IPS DF 6.9 (cell line): ENCODE measurements around the gene SRR.

Source experiments
- DNase-seq: peaks from one replicate; pipeline ENCODE4 v3.0.0-alpha.2; 2013; ENCODE audit warnings: low read depth, low spot score
- H3K27ac ChIP-seq: one replicate; pipeline ENCODE4 v1.5.1; 2013; ENCODE audit warnings: low read length, control low read depth
- H3K27me3 ChIP-seq: 2 replicates; pipeline ENCODE4 v1.6.1; 2013; ENCODE audit warnings: mild to moderate bottlenecking, low read length; ENCODE audit not compliant: control insufficient read depth, insufficient read depth
- H3K36me3 ChIP-seq: 2 replicates; pipeline ENCODE4 v1.6.1; 2013; ENCODE audit warnings: low read length; ENCODE audit not compliant: control insufficient read depth, insufficient read depth
- H3K4me1 ChIP-seq: 2 replicates; pipeline ENCODE4 v1.6.1; 2013; ENCODE audit warnings: low read length; ENCODE audit not compliant: control insufficient read depth, insufficient read depth
- H3K4me3 ChIP-seq: 2 replicates; pipeline ENCODE4 v1.5.1; 2013; ENCODE audit warnings: mild to moderate bottlenecking, low read length
- H3K9me3 ChIP-seq: 2 replicates; pipeline ENCODE4 v1.6.1; 2013; ENCODE audit warnings: low read length, inconsistent platforms; ENCODE audit not compliant: control insufficient read depth, insufficient read depth
- WGBS: extraction: QIAGEN DNeasy Blood & Tissue Kit; methylation state at CpG from one replicate; pipeline ENCODE4 v1.1.7; 2013; ENCODE audit warnings: mixed read lengths, missing lambda C conversion rate; ENCODE audit not compliant: insufficient read length, insufficient coverage; 5-methylcytosine and 5-hydroxymethylcytosine counted together

SRR gene

DNA sequence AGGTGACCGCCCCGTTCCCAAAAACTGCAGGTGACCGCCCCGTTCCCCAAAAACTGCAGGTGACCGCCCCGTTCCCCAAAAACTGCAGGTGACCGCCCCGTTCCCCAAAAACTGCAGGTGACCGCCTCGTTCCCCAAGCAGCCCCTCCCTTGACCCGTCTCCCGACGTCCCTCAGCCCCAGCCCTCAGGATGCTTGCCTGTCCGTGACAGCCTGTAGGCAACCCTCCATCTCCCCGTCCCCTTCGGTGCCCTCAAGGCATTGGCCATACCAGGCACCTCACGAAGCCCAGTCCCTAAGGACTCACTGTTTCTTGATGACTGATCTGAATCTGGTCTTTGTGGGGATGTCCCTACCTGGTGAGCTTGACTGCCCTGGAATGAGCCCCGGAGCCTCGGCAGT lies 58.7 kb downstream of the SRR start:
- WGBS = no CpG with 5 or more reads among the region's 19 CpGs
- DNase-seq = no peak
- Histone ChIP-seq H3K36me3 (peaks cover 6% of the 10 kb centered on the region; the same call in 1 of the 2 replicates), H3K9me3 (no peaks in the 10 kb centered on the region), H3K27ac (no peak overlapping the region), H3K4me3 (no peak overlapping the region), H3K27me3 (no peaks in the 10 kb centered on the region; the same call in 1 of the 2 replicates), H3K4me1 (peaks cover 3% of the 10 kb centered on the region)

DNA sequence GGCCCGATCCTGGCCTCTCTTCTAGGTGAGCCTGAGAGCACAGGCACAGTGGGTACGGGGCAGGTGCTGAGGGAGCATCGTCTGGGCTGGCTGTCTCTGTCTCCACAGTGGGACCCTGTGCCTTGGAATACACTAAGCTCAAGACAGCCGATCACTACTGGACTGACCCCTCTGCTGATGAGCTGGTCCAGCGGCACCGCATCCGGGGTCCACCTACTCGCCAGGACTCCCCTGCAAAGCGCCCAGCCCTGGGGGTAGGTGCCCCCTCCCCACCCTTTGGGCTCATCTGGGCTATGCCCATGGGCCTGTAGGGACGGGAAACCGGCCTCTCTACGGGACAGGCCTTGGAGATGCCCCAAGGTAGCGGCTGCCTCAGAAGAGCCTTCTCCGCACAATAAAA lies 59.1 kb downstream of the SRR start:
- Histone ChIP-seq H3K36me3 (peaks cover 6% of the 10 kb centered on the region; the same call in 1 of the 2 replicates), H3K4me1 (peaks cover 3% of the 10 kb centered on the region), H3K27me3 (no peaks in the 10 kb centered on the region; the same call in 1 of the 2 replicates), H3K4me3 (no peak overlapping the region), H3K27ac (no peak overlapping the region), H3K9me3 (no peaks in the 10 kb centered on the region)
- DNase-seq = no peak
- WGBS = no CpG with 5 or more reads among the region's 14 CpGs

DNA sequence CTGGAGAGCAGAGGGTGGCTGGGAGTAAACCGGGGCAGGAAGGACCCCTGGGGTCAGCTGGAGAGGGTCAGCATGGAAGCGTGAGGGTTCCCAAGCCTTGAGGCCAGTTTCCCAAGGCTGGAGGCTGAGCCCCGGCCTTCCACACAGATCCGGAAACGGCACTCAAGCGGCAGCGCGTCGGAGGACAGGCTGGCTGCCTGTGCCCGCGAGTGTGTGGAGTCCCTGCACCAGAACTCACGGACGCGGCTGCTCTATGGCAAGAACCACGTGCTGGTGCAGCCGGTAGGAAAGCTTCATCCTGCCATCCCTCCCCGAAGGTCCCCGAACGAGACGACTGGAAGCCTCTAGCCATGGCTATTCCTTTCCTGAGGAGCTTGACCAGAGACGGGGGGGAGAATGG lies 59.6 kb downstream of the SRR start:
- no CpG with 5 or more reads among the region's 21 CpGs for WGBS
- Histone ChIP-seq H3K36me3 (peaks cover 6% of the 10 kb centered on the region; the same call in 1 of the 2 replicates), H3K4me3 (no peak overlapping the region), H3K9me3 (no peaks in the 10 kb centered on the region), H3K27ac (no peak overlapping the region), H3K27me3 (no peaks in the 10 kb centered on the region; the same call in 1 of the 2 replicates), H3K4me1 (peaks cover 3% of the 10 kb centered on the region)
- no peak for DNase-seq

DNA sequence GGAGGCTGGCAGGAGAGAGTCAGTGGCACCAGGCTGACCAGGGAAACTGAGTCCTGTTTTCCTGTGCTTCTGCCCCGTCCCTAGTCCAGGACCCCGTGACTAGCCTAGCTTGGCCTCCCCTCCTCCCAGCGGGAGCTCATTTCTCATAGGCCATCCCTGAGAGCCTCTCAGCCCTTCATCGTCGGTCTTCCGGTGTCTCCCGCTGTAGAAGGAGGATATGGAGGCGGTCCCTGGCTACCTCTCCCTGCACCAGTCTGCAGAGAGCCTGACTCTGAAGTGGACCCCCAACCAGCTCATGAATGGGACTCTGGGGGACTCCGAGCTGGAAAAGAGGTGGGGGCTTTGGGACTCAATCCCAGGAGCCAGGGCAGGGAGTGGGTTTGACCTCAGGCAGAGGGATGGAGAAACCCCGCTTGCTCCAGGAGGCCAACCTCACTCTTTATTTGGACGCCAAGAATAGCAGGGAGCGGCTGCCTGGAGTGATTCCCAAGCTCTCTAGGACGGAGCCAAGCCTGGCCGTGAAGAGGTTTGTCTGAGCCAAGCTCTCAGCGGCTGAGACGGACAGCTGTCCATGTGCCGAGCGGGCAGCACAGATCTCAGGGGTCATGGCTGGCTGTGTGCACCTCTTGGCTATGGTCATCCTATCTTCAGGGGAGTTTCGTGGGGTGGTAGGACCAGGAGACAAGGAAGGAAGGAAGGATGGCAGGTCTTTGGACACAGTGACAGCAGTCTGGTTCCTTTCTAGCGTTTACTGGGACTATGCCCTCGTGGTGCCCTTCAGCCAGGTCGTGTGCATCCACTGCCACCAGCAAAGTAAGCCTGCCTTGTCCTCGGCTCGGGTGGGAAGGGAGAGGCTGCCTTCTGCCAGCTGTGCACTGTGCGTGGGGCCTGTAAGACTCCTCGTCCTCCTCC lies 60.4 kb downstream of the SRR start:
- WGBS = no CpG with 5 or more reads among the region's 26 CpGs
- H3K4me1 ChIP-seq = peaks cover 2% of the 10 kb centered on the region

DNA sequence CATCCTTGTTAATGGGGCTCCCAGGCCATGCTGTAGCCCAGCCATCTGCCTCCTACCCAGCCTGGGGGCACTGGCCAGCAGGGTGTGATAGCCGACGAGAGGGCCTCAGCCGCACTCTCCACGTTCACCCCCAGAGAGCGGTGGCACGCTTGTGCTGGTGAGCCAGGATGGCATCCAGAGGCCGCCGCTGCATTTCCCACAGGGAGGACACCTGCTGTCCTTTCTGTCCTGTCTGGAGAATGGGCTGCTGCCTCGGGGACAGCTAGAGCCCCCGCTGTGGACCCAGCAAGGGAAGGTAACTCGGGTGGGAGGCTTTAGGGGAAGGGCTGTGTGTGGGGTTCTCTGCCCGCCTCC lies 61.0 kb downstream of the SRR start:
- no CpG with 5 or more reads among the region's 12 CpGs for WGBS
- H3K36me3 ChIP-seq = peaks cover 6% of the 10 kb centered on the region; the same call in 1 of the 2 replicates
- no peaks in the 10 kb centered on the region for H3K9me3 ChIP-seq

More for the DNA sequence above, 60.4 kb downstream of the SRR start:
- Histone ChIP-seq H3K36me3 (peaks cover 6% of the 10 kb centered on the region; the same call in 1 of the 2 replicates), H3K27me3 (no peaks in the 10 kb centered on the region; the same call in 1 of the 2 replicates), H3K9me3 (no peaks in the 10 kb centered on the region), H3K4me3 (no peak overlapping the region), H3K27ac (no peak overlapping the region)
- DNase-seq = no peak

DNA sequence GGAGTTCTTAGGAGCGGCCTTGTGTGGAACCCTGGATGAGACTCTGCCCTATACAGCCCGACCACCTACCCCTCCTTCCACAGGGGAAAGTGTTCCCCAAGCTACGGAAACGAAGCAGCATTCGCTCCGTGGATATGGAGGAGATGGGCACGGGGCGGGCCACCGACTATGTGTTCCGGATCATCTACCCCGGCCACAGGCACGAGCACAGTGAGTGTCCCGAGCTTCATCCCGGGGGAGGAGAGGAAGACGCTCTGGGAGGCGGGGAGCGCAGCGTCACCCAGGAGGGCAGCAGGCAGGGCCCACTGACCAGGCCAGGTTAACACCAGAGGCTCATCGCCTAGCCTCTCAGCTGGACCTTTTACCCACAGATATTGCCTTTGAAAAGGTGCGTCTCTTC lies 61.4 kb downstream of the SRR start:
- H3K4me1 ChIP-seq = no peaks in the 10 kb centered on the region; the same call in 1 of the 2 replicates
- WGBS = no CpG with 5 or more reads among the region's 20 CpGs
- H3K27ac ChIP-seq = no peak overlapping the region
- no peak for DNase-seq
- peaks cover 6% of the 10 kb centered on the region; the same call in 1 of the 2 replicates for H3K36me3 ChIP-seq
- H3K4me3 ChIP-seq = no peak overlapping the region
- H3K9me3 ChIP-seq = no peaks in the 10 kb centered on the region
- no peaks in the 10 kb centered on the region for H3K27me3 ChIP-seq

More for the DNA sequence above, 61.0 kb downstream of the SRR start:
- H3K27me3 ChIP-seq = no peaks in the 10 kb centered on the region
- no peak overlapping the region for H3K4me3 ChIP-seq
- DNase-seq = no peak
- no peaks in the 10 kb centered on the region; the same call in 1 of the 2 replicates for H3K4me1 ChIP-seq
- H3K27ac ChIP-seq = no peak overlapping the region

DNA sequence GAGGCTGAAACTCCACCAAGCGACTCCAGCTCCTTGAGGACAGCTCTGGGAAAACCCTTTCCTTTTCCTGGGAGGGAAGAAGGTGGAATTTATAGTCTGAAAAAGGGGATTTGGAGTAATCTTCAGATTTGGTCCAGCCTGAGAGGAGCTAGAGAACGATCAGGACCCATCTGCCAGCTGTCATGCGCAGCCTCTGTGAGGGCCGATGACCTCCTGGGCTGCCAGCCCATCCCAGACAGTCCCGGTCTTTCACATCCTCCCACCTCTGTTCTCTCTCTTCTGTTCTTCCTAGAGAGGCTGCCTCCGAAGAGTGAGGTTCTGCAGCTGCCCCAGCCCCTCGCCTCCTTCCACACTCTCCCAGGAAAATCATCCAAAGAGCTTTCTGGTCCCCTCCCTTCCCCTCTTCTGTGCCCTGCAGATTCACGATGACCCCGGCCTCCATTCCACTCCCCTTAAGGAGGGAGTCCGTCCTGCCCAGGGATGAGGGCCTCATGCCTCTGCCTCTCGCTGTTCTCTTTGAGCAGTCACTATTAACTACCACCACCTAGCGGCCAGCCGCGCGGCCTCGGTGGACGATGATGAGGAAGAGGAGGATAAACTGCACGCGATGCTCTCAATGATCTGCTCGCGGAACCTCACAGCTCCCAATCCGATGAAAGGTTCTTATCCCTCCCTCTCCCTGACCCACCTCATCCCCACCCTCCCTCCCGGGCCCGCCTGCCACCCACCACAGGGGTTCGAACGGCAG lies 63.2 kb downstream of the SRR start:
- H3K4me3 ChIP-seq = no peak overlapping the region
- no peak overlapping the region for H3K27ac ChIP-seq
- WGBS = no CpG with 5 or more reads among the region's 26 CpGs
- no peaks in the 10 kb centered on the region; the same call in 1 of the 2 replicates for H3K4me1 ChIP-seq
- no peaks in the 10 kb centered on the region for H3K27me3 ChIP-seq
- peak; percentile 27 for DNase-seq
- peaks cover 6% of the 10 kb centered on the region; the same call in 1 of the 2 replicates for H3K36me3 ChIP-seq
- H3K9me3 ChIP-seq = no peaks in the 10 kb centered on the region

DNA sequence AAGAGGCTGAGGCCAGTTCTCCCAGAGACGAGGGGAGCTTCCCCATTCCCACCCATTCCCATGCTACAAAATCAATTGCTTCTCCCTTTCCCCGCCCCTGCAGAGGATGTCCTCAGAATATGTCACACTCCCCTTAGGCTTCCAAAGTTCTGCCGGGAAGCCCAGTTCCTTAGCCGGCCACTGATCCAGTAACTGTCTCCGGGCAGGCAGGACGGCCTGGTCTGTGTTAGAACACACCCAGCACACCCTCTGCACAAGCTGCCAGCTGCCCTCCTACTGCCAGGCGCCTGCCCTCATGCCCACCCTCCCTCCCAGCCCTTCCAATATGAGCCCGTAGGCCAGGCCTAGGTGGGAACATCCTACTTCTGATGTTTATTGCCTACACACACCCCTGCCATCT lies 64.6 kb downstream of the SRR start:
- H3K4me3 ChIP-seq = no peak overlapping the region
- H3K36me3 ChIP-seq = 0 out of 2 replicates have a peak, but pooled peaks cover 5% of the 10 kb centered on the region
- H3K27me3 ChIP-seq = no peaks in the 10 kb centered on the region
- H3K4me1 ChIP-seq = no peaks in the 10 kb centered on the region; the same call in 1 of the 2 replicates
- DNase-seq = no peak
- H3K9me3 ChIP-seq = no peaks in the 10 kb centered on the region
- WGBS = no CpG with 5 or more reads among the region's 8 CpGs
- no peak overlapping the region for H3K27ac ChIP-seq

DNA sequence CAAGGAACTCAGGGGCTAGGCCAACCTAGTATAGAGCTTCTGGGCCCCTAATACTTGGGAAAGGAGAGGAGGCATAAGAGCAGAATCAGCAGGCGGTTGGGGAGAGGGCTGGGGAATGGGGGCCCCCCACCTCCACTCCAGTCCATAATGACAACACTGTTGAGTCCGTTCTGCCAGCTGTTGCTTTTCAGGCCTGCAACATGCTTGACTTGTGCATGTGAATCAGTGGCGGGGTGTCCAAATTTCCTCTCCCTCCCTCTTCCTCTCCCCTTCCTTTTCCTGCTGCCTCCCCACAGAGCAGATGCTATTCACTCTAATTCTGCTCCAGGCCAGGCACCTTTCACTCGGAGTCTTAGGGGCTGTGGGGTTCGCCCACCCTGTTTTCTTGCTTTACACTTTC lies 65.3 kb downstream of the SRR start:
- 0 out of 2 replicates have a peak, but pooled peaks cover 5% of the 10 kb centered on the region for H3K36me3 ChIP-seq
- WGBS = no CpG with 5 or more reads among the region's 5 CpGs
- H3K4me1 ChIP-seq = no peaks in the 10 kb centered on the region; the same call in 1 of the 2 replicates
- H3K4me3 ChIP-seq = no peak overlapping the region
- no peak for DNase-seq
- H3K27me3 ChIP-seq = no peaks in the 10 kb centered on the region
- H3K9me3 ChIP-seq = no peaks in the 10 kb centered on the region
- H3K27ac ChIP-seq = no peak overlapping the region

DNA sequence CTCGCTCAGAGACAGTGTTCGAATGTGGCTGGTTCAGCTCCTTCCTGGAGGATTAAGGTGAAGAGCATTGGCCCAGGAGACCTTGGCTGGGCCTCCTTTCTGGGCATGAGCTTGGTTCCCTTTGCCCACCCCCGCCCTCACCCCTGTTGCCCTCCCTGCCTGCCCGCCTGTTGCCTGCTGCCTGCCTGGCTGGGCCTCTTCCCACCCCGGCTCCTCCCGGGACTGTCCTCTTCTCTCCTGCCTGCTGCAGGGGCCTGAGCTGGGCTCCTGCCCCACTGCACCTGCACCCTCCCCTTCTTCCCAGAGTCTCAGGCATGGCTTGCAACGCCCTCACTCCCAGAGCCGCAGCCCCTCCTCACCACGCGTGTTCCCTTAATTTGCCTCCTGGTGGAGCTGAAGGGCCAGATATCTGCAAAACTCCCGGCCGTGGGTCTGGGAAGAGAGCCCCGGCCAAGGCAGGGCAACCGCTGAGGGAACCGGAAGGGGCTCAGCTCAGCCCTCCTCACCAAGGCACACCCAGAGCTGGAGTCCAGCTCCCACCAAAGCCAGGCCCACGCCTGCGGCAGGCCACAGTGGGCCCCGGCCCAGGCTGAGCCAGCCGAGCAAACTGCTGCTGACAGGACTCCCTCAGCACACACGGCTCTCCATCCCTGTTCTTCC lies 65.9 kb downstream of the SRR start:
- Histone ChIP-seq H3K27me3 (no peaks in the 10 kb centered on the region), H3K27ac (no peak overlapping the region), H3K36me3 (0 out of 2 replicates have a peak, but pooled peaks cover 3% of the 10 kb centered on the region), H3K9me3 (no peaks in the 10 kb centered on the region), H3K4me1 (no peaks in the 10 kb centered on the region; the same call in 1 of the 2 replicates), H3K4me3 (no peak overlapping the region)
- WGBS = no CpG with 5 or more reads among the region's 20 CpGs
- DNase-seq = no peak
